ENCODE results near the gene CAPNS1.

The CAPNS1 gene

DNA sequence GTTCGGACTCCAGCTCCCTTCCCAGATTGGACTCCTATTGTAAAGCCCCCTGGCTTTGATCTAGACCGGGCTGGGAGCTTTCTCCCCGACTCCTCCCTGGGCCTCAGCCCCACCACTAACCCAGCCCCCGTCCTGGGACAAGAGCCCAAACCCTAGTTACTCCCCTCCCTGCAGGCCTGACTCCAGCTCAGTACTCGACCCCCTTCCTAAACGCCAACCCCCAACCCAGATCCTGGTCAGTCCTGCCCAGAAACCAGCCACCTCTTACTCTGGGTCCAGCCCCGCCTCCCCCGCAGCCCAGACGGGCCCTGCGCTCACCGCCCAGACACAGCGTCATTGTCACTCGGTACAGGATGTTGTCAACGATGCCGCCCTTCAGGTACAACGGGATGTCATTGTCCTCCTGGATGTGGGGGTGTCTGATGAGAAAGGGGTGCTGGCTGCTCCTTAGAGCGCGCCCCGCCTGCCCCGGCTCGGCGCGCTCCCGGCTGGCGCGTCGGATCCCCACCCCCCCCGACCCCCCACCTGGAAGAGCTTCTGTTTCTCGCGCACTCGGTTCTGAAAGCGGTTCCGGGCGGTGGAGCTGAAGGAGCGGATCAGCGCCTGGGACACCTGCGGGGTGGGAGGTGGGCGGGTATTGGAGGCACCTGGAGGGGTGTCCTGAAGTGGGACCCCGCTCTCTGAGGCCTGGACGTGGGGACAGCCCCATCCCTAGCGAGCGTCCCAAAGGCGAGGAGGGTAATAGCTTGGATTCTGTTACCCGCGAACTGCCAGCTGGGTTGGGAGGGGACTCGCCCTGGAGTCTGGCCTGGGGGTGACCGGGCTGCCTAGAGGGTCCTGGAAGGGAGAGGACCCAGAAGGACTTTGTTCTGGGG, 11.5 kb downstream of the CAPNS1 start:
- peak; percentile 20 for DNase-seq (ENCODE audit: low read depth)
- H3K4me3 ChIP-seq (ENCODE audit: low read depth, low read length) = peak overlapping the region; percentile 60

DNA sequence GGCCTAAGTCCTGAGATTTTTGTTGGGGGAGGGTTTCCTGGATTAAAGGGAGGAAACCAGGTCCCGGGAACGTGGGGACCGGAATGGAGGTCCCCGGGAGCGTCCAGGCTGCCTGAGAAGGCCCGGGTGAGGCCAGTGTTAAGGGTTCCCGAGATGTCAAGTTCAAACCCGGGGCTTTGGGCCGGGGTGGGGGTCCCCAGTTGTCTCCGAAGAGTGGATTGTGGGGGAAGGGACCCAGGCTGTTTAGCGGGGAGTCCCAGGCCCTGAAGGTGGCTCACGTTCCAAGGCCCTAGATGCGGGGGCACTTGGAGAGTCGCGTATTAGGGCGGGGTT, 12.1 kb downstream of the CAPNS1 start:
- peak; percentile 11 for DNase-seq (ENCODE audit: low read depth)

More for the DNA sequence above, 11.5 kb downstream of the CAPNS1 start:
- TF ChIP-seq, protein P1, sequence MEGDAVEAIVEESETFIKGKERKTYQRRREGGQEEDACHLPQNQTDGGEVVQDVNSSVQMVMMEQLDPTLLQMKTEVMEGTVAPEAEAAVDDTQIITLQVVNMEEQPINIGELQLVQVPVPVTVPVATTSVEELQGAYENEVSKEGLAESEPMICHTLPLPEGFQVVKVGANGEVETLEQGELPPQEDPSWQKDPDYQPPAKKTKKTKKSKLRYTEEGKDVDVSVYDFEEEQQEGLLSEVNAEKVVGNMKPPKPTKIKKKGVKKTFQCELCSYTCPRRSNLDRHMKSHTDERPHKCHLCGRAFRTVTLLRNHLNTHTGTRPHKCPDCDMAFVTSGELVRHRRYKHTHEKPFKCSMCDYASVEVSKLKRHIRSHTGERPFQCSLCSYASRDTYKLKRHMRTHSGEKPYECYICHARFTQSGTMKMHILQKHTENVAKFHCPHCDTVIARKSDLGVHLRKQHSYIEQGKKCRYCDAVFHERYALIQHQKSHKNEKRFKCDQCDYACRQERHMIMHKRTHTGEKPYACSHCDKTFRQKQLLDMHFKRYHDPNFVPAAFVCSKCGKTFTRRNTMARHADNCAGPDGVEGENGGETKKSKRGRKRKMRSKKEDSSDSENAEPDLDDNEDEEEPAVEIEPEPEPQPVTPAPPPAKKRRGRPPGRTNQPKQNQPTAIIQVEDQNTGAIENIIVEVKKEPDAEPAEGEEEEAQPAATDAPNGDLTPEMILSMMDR (conservative IDR thresholded peaks at IDR 0.05; ENCODE audit: low read depth, low read length) = no peak

DNA sequence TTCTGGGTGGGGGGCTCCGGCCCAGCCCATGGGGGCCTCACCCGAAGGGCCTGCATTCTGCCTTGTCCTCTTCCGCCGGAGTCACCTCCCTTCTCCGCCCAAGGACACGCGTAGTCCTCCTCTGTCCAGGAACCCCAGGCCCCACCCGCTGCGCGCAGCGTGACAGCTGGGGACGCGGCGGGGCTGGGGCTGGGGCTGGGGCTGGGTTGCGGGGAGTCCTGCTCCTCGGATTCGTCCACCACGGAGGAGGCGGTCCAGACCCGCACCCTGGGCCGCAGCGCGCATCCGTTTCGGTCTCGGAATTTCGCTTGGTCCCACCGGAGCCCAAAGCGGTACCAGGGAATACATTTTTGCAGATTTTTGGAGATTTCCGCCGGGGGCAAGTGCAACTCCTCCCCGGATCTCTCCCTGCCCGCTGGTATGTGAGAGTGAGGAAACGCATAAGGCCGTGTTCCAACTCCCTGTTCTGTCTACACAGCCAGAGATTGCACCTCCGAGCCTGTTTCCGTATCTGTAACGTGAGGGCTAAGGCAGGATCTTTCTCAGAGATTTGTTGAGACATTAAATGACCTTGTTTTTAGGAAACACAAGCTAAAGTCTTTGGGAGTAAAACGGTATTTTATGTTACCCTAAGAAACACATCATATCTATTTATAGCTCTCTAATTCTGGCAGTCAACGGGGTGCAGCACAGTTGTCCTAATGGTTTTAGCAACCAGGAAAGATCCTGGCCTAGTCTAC, 12.7 kb downstream of the CAPNS1 start, which contains the start of gene COX7A1:
Gene COX7A1, minus strand, starts transcription at position 96 of the 740 bp plus-strand sequence. Its CDS starts 40 bp downstream, at position 56.
- TF ChIP-seq, protein P1 (conservative IDR thresholded peaks at IDR 0.05; ENCODE audit: low read depth, low read length) = no peak
- peak; percentile 65 for DNase-seq (ENCODE audit: low read depth)
- H3K4me3 ChIP-seq (ENCODE audit: low read depth, low read length) = peak within 1 kb of the TSS; percentile 60

More for the DNA sequence above, 12.1 kb downstream of the CAPNS1 start:
- peak overlapping the region; percentile 60 for H3K4me3 ChIP-seq (ENCODE audit: low read depth, low read length)
- TF ChIP-seq, protein P1 (conservative IDR thresholded peaks at IDR 0.05; ENCODE audit: low read depth, low read length) = no peak

DNA sequence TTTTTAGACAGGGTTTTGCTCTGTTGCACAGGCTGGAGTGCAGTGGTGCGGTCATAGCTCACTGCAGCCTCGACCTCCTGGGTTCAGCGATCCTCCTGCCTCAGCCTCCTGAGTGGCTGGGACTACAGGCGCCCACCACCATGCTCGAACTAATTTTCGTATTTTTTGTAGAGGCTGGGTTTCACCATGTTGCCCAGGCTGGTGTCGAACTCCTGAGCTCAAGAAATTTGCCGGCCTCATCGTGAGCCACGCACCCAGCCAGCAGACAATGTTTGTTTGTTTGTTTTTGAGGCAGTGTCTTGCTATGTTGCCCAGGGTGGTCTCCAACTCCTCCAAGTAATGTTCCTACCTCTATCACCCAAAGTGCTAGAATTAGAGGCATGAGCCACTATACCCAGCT, 13.3 kb downstream of the CAPNS1 start:
- no peak for DNase-seq (ENCODE audit: low read depth)
- TF ChIP-seq, protein P1 (conservative IDR thresholded peaks at IDR 0.05; ENCODE audit: low read depth, low read length) = no peak
- no peak overlapping the region for H3K4me3 ChIP-seq (ENCODE audit: low read depth, low read length)

DNA sequence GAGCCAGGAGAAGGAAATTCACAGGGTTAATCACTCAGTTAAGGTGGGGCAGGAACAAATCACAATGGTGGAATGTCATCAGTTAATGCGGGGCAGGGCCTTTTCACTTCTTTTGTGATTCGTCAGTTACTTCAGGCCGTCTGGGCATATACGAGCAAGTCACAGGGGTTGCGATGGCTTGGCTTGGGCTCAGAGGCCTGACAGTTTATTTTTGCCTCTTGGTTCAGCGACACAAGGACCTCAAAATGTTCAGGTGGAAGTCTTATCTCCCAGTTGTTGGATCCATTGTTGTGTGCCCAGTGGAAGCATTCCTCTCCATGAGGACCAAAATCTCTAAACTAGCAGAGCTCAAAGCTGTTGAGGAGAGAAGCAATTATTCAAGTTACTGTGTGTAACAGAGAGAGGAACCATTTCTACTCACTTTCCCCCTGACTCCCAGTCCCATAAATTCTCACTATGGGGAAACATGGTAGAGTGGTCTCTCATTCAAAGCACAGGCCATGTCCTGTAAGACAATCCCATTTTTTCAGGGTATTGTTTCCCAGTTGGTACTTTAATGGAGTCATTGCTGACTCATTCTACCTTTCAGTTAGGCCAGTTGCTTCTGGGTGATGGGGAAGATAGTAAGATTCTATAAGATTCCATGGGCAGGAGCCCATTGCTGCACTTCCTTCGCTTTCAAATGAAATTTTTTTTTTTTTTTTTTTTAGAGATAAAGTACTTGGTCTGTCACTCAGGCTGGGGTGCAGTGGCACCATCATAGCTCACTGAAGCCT, 21.1 kb downstream of the CAPNS1 start:
- TF ChIP-seq, protein P1 (conservative IDR thresholded peaks at IDR 0.05; ENCODE audit: low read depth, low read length) = no peak
- no peak overlapping the region for H3K4me3 ChIP-seq (ENCODE audit: low read depth, low read length)
- no peak for DNase-seq (ENCODE audit: low read depth)

DNA sequence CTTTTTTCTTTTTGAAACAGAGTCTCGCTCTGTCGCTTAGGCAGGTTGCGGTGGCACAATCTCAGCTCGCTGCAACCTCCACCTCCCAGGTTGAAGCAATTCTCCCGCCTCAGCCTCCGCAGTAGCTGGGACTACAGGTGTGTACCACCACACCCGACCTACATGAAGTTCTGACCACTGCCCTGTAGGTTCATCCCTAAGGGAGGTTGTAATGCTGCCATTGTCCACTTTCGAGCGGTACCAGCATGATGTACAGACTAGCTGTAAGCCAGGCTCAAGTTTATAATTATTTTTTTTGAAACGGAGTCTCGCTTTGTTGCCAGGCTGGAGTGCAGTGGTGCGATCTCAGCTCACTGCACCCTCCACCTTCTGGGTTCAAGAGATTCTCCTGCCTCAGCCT, 23.9 kb downstream of the CAPNS1 start:
- DNase-seq (ENCODE audit: low read depth) = no peak
- no peak overlapping the region for H3K4me3 ChIP-seq (ENCODE audit: low read depth, low read length)
- TF ChIP-seq, protein P1 (conservative IDR thresholded peaks at IDR 0.05; ENCODE audit: low read depth, low read length) = no peak

All from choroid plexus epithelial cell (primary cell).